Measurements from ENCODE around the gene NDUFS3. TPM values are rescaled to one million over a fixed set of nuclear protein-coding genes. Genes with fewer than 3 reads are reported as not detected.
A peak's percentile ranks its signal among the peaks of the same experiment; 100 is the strongest.
"Not testable (repeated sequence)": the region's sequence is repeated elsewhere in the genome, so short reads cannot be mapped to it uniquely, and the experiment has no call there.

The NDUFS3 gene
- total RNA-seq, 2 donors from 2014 or later, result 90.3 to 167 TPM

DNA sequence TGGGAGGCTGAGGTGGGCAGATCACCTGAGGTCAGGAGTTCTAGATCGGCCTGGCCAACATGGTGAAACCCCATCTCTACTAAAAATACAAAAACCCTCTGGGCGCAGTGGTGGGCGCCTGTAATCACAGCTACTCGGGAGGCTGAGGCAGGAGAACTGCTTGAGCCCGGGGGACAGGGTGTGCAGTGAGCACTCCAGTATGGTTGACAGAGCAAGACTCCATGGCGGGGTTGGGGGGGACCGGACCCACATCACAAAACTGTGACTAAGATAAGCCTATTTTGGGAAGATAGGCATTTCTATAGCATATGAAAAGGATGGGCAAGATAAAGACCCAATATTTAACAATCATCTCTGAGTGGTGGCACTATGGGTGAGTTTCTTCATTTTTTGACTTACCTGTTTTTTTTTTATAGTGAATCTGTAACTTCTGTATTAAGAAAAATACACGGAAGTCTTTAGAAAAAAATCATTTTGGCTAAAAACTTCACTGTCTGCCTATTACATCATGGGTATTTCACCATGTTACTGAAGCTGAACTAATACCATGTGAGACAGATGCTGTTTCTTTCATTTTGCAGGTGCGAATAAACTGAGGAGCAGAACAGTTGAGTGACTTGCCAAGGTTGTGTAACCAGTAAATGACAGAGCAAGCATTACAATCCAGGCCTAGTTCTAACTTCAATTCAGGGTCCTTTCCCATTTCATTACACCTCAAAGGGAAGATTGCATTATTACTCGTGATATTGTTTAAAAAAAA is 28.4 kb upstream of the NDUFS3 start:
- Mint-ChIP-seq H3K27ac (peak overlapping the region; percentile 97), H3K36me3 (ENCODE audit: low read depth) (peaks cover 65% of the 10 kb centered on the region), H3K27me3 (no peaks in the 10 kb centered on the region), H3K4me3 (peak overlapping the region; percentile 99), H3K4me1 (peaks cover 30% of the 10 kb centered on the region), H3K9me3 (no peaks in the 10 kb centered on the region)
- no peak for ATAC-seq (replicated peaks)

DNA sequence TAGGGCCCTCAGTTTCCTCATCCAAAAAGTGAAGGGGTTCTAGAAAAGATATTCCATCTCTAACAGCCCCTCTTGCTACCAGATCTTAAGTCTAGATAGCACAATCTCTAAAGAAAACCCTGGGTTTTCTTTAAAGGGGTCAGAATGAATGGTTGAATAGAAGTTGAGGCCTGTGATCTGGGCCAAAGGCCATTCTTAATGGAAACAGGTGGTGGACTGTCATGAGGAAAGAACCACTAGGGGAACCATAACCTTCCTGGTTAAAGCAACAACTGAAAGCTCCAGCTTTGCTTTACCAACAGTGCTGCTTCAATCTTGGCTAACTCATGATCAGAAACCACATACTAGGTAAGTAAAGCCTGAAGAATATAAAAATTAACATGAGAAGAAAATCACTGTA is 27.8 kb upstream of the NDUFS3 start:
- Mint-ChIP-seq H3K4me3 (peak overlapping the region; percentile 99), H3K36me3 (ENCODE audit: low read depth) (peaks cover 61% of the 10 kb centered on the region), H3K4me1 (peaks cover 30% of the 10 kb centered on the region), H3K27me3 (no peaks in the 10 kb centered on the region), H3K27ac (peak overlapping the region; percentile 97), H3K9me3 (no peaks in the 10 kb centered on the region)
- no peak for ATAC-seq (replicated peaks)

DNA sequence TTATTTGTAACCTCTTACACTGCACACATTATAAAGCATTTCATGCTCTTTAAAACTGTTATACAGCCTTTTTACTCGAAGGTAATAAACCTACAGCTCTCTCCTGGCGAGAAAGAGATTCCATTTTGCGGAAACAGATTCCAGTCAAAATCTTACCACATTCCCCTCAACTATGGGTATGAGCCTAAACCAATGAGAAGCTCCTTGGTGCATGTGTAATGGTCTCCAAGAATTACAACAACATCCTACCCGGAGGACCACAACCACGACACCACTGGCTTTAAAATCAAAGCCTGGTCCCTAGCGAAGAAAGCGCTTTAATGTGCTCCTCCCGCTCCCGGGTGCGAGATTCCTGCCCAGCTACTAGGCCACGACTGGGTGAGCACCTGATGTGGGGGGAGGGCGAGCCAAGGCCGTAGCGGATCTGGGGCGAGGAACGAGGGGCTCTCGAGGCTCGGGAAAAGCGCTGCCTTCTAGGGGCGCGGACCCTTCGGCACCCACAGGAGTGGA is 26.8 kb upstream of the NDUFS3 start:
- Mint-ChIP-seq H3K36me3 (ENCODE audit: low read depth) (peaks cover 51% of the 10 kb centered on the region), H3K27me3 (no peaks in the 10 kb centered on the region)

DNA sequence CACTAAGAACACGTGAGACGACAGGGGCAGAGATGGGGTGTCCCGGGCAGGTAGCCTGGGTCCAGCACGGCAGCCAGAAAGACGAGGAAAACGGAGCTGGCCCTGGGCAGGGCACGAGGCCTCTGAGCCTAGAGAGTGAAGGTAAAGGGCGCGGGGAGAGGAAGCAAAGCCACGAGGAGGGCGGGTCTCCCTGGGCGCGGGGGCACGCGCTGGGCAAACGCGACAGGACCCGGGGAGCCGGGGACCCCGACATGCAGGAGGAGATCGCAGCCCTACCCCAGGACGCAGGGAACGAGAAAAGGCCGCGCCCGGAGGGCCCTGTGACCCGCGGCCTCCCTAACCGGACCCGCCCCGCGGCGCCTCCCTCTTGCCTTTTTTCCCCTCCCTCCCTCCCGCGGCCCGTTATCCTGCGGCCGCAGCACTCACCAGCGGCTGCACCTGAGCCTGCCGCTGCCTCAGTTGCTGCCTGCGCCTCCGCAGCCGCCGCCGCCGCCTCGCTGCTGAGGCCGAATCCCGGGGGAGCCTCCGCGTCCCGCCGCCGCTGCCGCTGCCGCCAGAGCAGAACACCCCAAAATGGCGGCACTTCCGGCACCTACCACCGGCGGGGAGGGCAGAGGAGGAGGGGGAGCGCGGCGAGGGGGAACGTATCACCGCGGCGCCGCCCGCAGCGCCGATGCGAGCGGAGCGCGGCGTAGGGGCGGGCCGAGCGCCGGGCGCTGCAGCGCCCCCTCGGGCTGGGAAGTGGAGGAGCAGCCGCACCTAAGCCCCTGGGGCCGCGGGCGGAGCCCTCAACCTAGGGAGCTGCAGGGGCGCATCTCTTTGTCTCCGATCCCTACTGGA is 26.1 kb upstream of the NDUFS3 start, which contains the start of gene CELF1:
Gene CELF1, minus strand, starts transcription at position 567 of the 840 bp plus-strand sequence. CDS start 53,609 bp downstream, outside the sequence.
- peaks cover 24% of the 10 kb centered on the region for H3K4me1 Mint-ChIP-seq
- peaks cover 44% of the 10 kb centered on the region for H3K36me3 Mint-ChIP-seq (ENCODE audit: low read depth)
- peak; percentile 96 for ATAC-seq (replicated peaks)
- peak within 1 kb of the TSS; percentile 97 for H3K27ac Mint-ChIP-seq
- H3K4me3 Mint-ChIP-seq, result peak within 1 kb of the TSS; percentile 99
- H3K27me3 Mint-ChIP-seq, result no peaks in the 10 kb centered on the region
- no peaks in the 10 kb centered on the region for H3K9me3 Mint-ChIP-seq

More for the DNA sequence above, 26.8 kb upstream of the NDUFS3 start:
- Mint-ChIP-seq H3K9me3 (no peaks in the 10 kb centered on the region), H3K4me1 (peaks cover 27% of the 10 kb centered on the region), H3K27ac (peak overlapping the region; percentile 97), H3K4me3 (peak overlapping the region; percentile 99)
- ATAC-seq (replicated peaks), result peak; percentile 17

DNA sequence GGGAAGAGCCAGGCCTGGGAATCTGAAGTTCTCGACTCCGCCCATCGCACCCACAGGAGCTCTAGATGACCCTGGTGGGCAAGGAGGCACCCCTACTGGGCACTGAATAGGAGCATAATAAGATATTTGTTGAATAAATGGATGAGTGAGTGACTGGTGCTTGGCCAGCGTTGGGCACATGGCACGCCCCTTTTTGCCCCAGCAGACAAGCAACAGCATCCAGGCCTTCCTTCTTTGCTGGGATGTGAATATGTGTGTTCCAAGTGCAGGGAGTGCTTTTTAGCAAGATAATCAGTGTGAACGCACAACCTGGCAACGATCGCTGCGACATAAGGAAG is 25.5 kb upstream of the NDUFS3 start:
- Mint-ChIP-seq H3K4me1 (peaks cover 24% of the 10 kb centered on the region), H3K27ac (peak overlapping the region; percentile 78), H3K9me3 (no peaks in the 10 kb centered on the region), H3K36me3 (ENCODE audit: low read depth) (peaks cover 38% of the 10 kb centered on the region), H3K27me3 (no peaks in the 10 kb centered on the region), H3K4me3 (peak overlapping the region; percentile 99)
- peak; percentile 27 for ATAC-seq (replicated peaks)

DNA sequence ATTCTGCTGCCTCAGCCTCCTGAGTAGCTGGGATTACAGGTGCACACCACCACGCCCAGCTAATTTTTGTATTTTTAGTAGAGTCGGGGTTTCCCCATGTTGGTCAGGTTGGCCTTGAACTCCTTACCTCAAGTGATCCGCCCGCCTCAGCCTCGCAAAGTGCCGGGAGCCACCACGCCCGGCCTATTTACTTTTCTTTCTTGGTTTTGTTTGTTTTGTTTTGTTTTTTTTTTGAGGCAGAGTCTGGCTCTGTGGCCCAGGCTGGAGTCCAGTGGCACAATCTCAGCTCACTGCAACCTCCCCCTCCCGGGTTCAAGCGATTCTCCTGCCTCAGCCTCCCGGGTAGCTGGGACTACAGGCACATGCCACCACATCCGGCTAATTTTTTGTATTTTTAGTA is 21.9 kb upstream of the NDUFS3 start:
- H3K27me3 Mint-ChIP-seq; H3K9me3 Mint-ChIP-seq; H3K36me3 Mint-ChIP-seq (ENCODE audit: low read depth); H3K4me1 Mint-ChIP-seq; H3K27ac Mint-ChIP-seq; ATAC-seq (replicated peaks); H3K4me3 Mint-ChIP-seq: not testable (repeated sequence)

DNA sequence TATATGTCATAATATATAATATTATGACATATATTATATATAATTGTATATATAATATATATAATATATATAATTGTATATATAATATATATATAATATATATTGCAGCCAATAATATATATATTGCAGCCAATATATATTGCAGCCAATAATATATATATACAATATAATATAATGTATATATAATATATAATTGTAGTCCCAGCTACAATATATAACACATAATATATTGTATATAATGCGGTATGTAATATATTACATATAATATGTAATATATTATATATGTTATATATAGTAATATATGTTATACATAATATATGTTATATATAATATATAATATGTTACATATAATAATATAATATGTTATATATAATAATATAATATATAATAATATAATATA is 20.2 kb upstream of the NDUFS3 start:
- Mint-ChIP-seq H3K36me3 (ENCODE audit: low read depth) (no peaks in the 10 kb centered on the region), H3K4me3 (no peak overlapping the region), H3K27me3 (no peaks in the 10 kb centered on the region), H3K9me3 (no peaks in the 10 kb centered on the region), H3K27ac (no peak overlapping the region), H3K4me1 (peaks cover 5% of the 10 kb centered on the region)
- ATAC-seq (replicated peaks), result no peak

DNA sequence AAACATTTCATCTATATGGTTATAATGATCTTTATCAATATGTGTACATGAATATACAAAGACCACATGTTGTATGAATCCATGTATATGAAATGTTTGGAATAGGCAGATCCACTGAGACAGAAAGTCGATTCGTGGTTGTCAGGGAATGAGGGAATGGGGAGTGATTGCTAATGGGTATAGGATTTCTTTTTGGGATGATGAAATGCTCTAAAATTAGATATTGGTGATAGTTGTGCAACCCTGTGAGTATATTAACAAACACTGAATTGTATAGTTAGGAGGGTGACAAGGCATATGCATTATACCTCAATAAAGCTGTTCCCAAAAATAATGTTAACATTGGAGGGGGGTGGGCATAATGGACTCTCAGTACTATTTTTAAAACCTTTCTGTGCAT is 18.4 kb upstream of the NDUFS3 start:
- no peak for ATAC-seq (replicated peaks)
- Mint-ChIP-seq H3K27ac (no peak overlapping the region), H3K36me3 (ENCODE audit: low read depth) (no peaks in the 10 kb centered on the region), H3K27me3 (no peaks in the 10 kb centered on the region), H3K4me1 (peaks cover 5% of the 10 kb centered on the region), H3K4me3 (no peak overlapping the region), H3K9me3 (no peaks in the 10 kb centered on the region)

DNA sequence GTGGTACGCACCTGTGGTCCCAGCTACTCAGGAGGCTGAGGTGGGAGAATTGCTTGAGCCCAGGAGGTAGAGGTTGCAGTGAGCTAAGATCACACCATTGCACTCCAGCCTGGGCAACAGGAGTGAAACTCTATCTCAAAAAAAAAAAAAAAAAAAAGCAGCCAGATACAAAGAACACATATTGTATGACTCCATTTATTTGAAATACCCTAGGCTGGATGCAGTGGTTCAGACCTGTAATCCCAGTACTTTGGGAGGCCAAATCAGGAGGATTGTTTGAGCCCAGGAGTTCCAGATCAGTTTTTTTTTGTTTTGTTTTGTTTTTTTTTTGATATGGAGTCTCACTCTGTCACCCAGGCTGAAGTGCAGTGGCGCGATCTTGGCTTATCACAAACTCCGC is 16.5 kb upstream of the NDUFS3 start:
- not testable (repeated sequence) for H3K36me3 Mint-ChIP-seq (ENCODE audit: low read depth); ATAC-seq (replicated peaks); H3K27me3 Mint-ChIP-seq; H3K9me3 Mint-ChIP-seq; H3K27ac Mint-ChIP-seq; H3K4me3 Mint-ChIP-seq; H3K4me1 Mint-ChIP-seq

DNA sequence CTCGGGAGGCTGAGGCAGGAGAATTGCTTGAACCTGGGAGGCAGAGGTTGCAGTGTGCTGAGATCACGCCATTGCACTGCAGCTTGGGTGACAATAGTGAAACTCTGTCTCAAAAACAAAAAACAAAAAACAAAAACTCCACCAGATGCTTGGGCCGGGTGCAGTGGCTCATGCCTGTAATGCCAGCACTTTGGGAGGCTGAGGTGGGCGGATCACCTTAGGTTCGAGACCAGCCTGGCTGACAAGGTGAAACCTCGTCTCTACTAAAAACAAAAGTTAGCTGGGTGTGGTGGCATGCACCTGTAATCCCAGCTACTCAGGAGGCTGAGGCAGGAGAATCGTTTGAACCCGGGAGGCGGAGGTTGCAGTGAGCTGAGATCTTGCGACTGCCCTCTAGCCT is 14.5 kb upstream of the NDUFS3 start:
- ATAC-seq (replicated peaks); H3K27me3 Mint-ChIP-seq; H3K36me3 Mint-ChIP-seq (ENCODE audit: low read depth); H3K9me3 Mint-ChIP-seq; H3K4me1 Mint-ChIP-seq: not testable (repeated sequence)
- Mint-ChIP-seq H3K27ac (peak overlapping the region; percentile 70), H3K4me3 (peak overlapping the region; percentile 83)

DNA sequence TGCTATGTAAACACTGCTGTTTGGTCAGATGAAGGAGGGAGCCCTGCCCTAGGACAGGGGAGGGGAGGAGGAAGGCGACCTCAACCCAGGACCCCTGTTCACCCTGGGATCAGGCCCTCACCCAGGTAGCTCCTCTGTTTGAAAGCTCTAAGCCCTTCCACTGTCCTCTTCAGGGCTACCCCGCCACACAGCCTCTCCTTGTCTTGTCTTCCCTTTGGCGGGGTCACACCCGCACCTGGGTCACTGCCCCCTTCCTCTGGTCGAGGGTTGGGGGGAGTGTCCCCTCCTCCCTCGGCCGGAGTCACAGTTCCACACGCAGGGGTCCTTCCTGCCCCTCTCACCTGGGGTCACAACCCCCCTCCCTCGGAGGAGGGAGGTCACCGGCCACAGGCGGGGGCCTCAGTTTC is 13.9 kb upstream of the NDUFS3 start:
- H3K27me3 Mint-ChIP-seq, result no peaks in the 10 kb centered on the region
- peak overlapping the region; percentile 70 for H3K27ac Mint-ChIP-seq
- H3K4me1 Mint-ChIP-seq, result peaks cover 5% of the 10 kb centered on the region
- peak overlapping the region; percentile 83 for H3K4me3 Mint-ChIP-seq
- H3K9me3 Mint-ChIP-seq, result no peaks in the 10 kb centered on the region
- peaks cover 7% of the 10 kb centered on the region for H3K36me3 Mint-ChIP-seq (ENCODE audit: low read depth)
- no peak for ATAC-seq (replicated peaks)

DNA sequence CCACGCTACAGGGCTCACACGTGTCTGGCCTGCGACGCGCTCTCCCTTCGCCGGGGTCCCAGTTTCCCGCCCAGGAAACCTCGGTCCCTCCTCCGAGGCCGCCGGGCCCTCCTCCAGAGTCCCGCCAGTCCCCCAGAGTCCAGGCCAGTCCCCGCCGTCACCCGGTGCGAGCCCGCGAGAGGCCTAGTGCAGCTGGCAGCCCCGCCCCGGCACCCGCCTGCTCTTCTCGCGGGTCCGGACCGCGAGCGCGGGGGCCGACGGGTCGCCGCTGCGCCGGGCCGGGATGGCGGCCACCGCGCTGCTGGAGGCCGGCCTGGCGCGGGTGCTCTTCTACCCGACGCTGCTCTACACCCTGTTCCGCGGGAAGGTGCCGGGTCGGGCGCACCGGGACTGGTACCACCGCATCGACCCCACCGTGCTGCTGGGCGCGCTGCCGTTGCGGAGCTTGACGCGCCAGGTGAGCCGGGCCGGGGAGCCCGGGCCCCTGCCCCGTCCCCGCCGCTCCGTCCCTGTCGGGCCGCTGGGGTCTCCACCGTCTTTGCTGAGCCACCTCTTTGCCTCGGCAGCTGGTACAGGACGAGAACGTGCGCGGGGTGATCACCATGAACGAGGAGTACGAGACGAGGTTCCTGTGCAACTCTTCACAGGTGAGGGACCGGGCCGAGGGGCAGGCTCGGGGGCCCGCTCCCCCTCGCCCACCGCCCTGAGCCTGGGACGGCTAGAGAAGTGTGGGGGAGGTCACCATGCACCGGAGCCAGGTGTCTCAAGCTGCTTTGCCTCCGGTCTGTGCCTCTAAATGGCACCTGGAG is 13.3 kb upstream of the NDUFS3 start, which contains the start of gene PTPMT1:
Gene PTPMT1, plus strand, starts transcription at position 260 of the 809 bp plus-strand sequence. Its CDS starts 24 bp downstream, at position 284.
- Mint-ChIP-seq H3K4me3 (peak within 1 kb of the TSS; percentile 83), H3K27ac (peak within 1 kb of the TSS; percentile 82), H3K9me3 (no peaks in the 10 kb centered on the region), H3K4me1 (peaks cover 5% of the 10 kb centered on the region), H3K27me3 (no peaks in the 10 kb centered on the region), H3K36me3 (ENCODE audit: low read depth) (peaks cover 13% of the 10 kb centered on the region)
- ATAC-seq (replicated peaks), result peak; percentile 91

DNA sequence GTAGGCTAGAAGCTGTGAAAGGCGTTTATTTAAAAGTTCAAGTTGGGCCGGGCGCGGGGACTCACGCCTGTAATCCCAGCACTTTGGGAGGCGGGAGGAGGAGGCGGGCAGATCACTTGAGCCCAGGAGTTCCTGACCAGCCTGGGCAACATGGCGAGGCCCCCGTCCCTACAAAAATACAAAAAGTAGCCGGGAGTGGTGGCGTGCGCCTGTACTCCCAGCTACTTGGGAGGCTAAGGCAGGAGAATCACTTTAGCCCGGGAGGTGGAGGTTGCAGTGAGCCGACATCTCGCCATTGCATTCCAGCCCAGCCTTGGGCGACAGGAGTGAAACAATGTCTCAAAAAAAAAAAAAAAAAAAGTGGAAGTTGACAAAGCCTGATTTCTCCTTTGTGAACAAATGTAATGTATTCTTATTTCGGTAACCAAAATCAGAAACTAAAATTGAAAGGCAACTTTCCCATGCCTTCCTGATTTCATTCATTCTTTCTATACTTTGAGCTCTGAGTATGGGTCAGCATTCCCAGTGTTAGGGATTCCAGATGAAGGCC is 12.7 kb upstream of the NDUFS3 start:
- Mint-ChIP-seq H3K27me3 (no peaks in the 10 kb centered on the region), H3K9me3 (no peaks in the 10 kb centered on the region), H3K27ac (peak overlapping the region; percentile 82), H3K4me3 (peak overlapping the region; percentile 83), H3K36me3 (ENCODE audit: low read depth) (peaks cover 20% of the 10 kb centered on the region), H3K4me1 (peaks cover 5% of the 10 kb centered on the region)
- ATAC-seq (replicated peaks), result peak; percentile 30

DNA sequence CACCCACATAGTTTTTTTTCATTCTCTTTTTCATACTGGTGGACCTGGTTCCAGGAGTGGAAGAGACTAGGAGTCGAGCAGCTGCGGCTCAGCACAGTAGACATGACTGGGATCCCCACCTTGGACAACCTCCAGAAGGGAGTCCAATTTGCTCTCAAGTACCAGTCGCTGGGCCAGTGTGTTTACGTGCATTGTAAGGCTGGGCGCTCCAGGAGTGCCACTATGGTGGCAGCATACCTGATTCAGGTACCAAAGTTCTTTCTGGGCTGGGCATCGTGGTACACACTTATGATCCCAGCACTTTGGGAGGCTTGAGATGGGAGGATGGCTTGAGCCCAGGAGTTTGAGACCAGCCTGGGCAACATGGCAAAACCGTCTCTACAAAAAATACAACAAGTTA is 9.2 kb upstream of the NDUFS3 start:
- no peak overlapping the region for H3K27ac Mint-ChIP-seq
- H3K36me3 Mint-ChIP-seq (ENCODE audit: low read depth), result peaks cover 54% of the 10 kb centered on the region
- no peak overlapping the region for H3K4me3 Mint-ChIP-seq
- ATAC-seq (replicated peaks), result no peak
- H3K9me3 Mint-ChIP-seq, result no peaks in the 10 kb centered on the region
- H3K4me1 Mint-ChIP-seq, result peaks cover 5% of the 10 kb centered on the region
- H3K27me3 Mint-ChIP-seq, result no peaks in the 10 kb centered on the region
